NT2/D1 (cell line): ENCODE data around the gene MAOA.
"Not testable (repeated sequence)": the region's sequence is repeated elsewhere in the genome, so short reads cannot be mapped to it uniquely, and the experiment has no call there.

ENCODE experiments used
- DNase-seq: peaks from one replicate; pipeline ENCODE4 v3.0.0-alpha.2; 2011; ENCODE audit warnings: low read depth, low spot score
- H3K27me3 ChIP-seq: 2 replicates; pipeline ENCODE4 v1.6.0; 2011; ENCODE audit warnings: mild to moderate bottlenecking; ENCODE audit not compliant: insufficient read length, insufficient read depth
- H3K36me3 ChIP-seq: 2 replicates; pipeline ENCODE4 v1.6.1; 2011; ENCODE audit warnings: mild to moderate bottlenecking, low read length, mixed read lengths; ENCODE audit not compliant: insufficient read depth, insufficient read length
- H3K4me1 ChIP-seq: 2 replicates; pipeline ENCODE4 v1.5.1; 2011; ENCODE audit not compliant: insufficient read depth, insufficient read length
- H3K4me3 ChIP-seq: 2 replicates; pipeline ENCODE4 v1.5.1; 2011; ENCODE audit warnings: low read depth; ENCODE audit not compliant: insufficient read length
- H3K9ac ChIP-seq: 2 replicates; pipeline ENCODE4 v1.6.0; 2011; ENCODE audit warnings: low read depth; ENCODE audit not compliant: insufficient read length
- H3K9me3 ChIP-seq: 2 replicates; pipeline ENCODE4 v1.5.1; 2011; ENCODE audit warnings: mild to moderate bottlenecking, low read length; ENCODE audit not compliant: insufficient read depth
- SUZ12 ChIP-seq: IDR thresholded peaks from 2 replicates; pipeline ENCODE4 v1.6.1; 2011; ENCODE audit not compliant: insufficient read length, insufficient read depth; ENCODE audit errors: extremely low read depth
- YY1 ChIP-seq: IDR thresholded peaks from 2 replicates; pipeline ENCODE4 v1.6.1; 2011; ENCODE audit not compliant: insufficient read length, insufficient read depth
- ZNF274 ChIP-seq: IDR thresholded peaks from 2 replicates; pipeline ENCODE4 v1.6.1; 2011; ENCODE audit warnings: mild to moderate bottlenecking, low read depth, low read length

The MAOA gene

GRCh38 chrX:43664258-43664657, 8.2 kb downstream of the MAOA start:
- H3K4me3 ChIP-seq = no peak overlapping the region
- no peak for DNase-seq
- H3K9me3 ChIP-seq = no peaks in the 10 kb centered on the region

GRCh38 chrX:43664708-43665107, 8.6 kb downstream of the MAOA start:
- H3K9me3 ChIP-seq = no peaks in the 10 kb centered on the region
- H3K9ac ChIP-seq = no peak overlapping the region
- no peaks in the 10 kb centered on the region for H3K27me3 ChIP-seq
- no peak for TF ChIP-seq ZNF274
- no peak for TF ChIP-seq YY1
- no peak for TF ChIP-seq SUZ12
- H3K36me3 ChIP-seq = no peaks in the 10 kb centered on the region
- H3K4me3 ChIP-seq = no peak overlapping the region
- no peak for DNase-seq
- no peaks in the 10 kb centered on the region for H3K4me1 ChIP-seq

More at GRCh38 chrX:43664258-43664657, 8.2 kb downstream of the MAOA start:
- no peak overlapping the region for H3K9ac ChIP-seq
- H3K4me1 ChIP-seq = no peaks in the 10 kb centered on the region
- no peaks in the 10 kb centered on the region for H3K36me3 ChIP-seq
- no peak for TF ChIP-seq YY1
- no peaks in the 10 kb centered on the region for H3K27me3 ChIP-seq

- no peak for TF ChIP-seq ZNF274
- no peak for TF ChIP-seq YY1
- no peak for TF ChIP-seq SUZ12
- Histone ChIP-seq H3K4me3 (no peak overlapping the region), H3K36me3 (no peaks in the 10 kb centered on the region), H3K9ac (no peak overlapping the region), H3K9me3 (no peaks in the 10 kb centered on the region), H3K27me3 (no peaks in the 10 kb centered on the region), H3K4me1 (no peaks in the 10 kb centered on the region)
- no peak for DNase-seq
Measured at GRCh38 chrX:43666311-43666912, 10.3 kb downstream of the MAOA start.

DNA sequence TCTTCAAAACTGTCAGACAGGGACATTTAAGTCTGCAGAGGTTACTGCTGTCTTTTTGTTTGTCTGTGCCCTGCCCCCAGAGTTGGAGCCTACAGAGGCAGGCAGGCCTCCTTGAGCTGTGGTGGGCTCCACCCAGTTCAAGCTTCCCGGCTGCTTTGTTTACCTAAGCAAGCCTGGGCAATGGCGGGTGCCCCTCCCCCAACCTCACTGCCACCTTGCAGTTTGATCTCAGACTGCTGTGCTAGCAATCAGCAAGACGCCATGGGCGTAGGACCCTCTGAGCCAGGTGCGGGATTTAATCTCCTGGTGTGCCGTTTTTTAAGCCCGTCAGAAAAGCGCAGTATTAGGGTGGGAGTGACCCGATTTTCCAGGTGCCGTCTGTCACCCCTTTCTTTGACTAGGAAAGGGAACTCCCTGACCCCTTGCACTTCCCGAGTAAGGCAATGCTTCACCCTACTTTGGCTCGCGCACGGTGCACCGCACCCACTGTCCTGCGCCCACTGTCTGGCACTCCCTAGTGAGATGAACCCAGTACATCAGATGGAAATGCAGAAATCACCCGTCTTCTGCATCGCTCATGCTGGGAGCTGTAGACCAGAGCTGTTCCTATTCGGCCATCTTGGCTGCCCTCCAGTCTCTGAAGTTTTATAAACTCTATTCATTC, 20.0 kb downstream of the MAOA start:
- DNase-seq, H3K9me3 ChIP-seq, H3K9ac ChIP-seq: not testable (repeated sequence)

GRCh38 chrX:43676971-43677572, 21.0 kb downstream of the MAOA start:
- Histone ChIP-seq H3K4me3 (no peak overlapping the region), H3K9ac (no peak overlapping the region), H3K4me1 (no peaks in the 10 kb centered on the region), H3K27me3 (no peaks in the 10 kb centered on the region), H3K9me3 (no peaks in the 10 kb centered on the region), H3K36me3 (no peaks in the 10 kb centered on the region)
- TF ChIP-seq ZNF274 (no peak), SUZ12 (no peak), YY1 (no peak)
- DNase-seq = no peak

More for the DNA sequence above, 20.0 kb downstream of the MAOA start:
- H3K27me3 ChIP-seq, H3K4me1 ChIP-seq, H3K4me3 ChIP-seq, H3K36me3 ChIP-seq: not testable (repeated sequence)

- no peak overlapping the region for H3K9ac ChIP-seq
- no peaks in the 10 kb centered on the region for H3K36me3 ChIP-seq
- no peak for DNase-seq
- H3K9me3 ChIP-seq = no peaks in the 10 kb centered on the region
- TF ChIP-seq YY1 (no peak), ZNF274 (no peak), SUZ12 (no peak)
- H3K4me3 ChIP-seq = no peak overlapping the region
- no peaks in the 10 kb centered on the region for H3K4me1 ChIP-seq
- no peaks in the 10 kb centered on the region for H3K27me3 ChIP-seq
Measured at GRCh38 chrX:43677993-43678392, 21.9 kb downstream of the MAOA start.

DNA sequence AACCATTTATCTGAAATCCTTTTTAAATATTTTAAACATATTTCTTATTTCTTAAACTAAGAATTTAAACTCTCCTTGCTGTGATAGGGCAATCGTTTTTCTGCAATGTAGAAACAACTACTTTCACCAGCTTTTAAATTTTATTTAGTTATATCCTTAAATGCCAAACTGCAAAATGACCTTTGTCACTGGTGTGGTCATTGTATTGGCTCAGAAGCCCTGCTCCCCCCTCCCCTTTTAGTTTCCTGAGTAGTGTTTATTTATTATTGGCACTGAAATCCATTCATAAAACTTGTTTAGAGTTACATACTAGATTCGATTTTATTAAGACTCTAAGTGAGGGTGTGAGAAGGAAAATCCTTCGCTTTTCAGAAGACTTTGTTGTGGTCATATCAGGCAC, 23.0 kb downstream of the MAOA start:
- no peak for TF ChIP-seq ZNF274
- no peak for TF ChIP-seq YY1
- TF ChIP-seq SUZ12 = no peak
- H3K27me3 ChIP-seq = no peaks in the 10 kb centered on the region
- DNase-seq = no peak
- no peaks in the 10 kb centered on the region for H3K36me3 ChIP-seq
- H3K9me3 ChIP-seq = no peaks in the 10 kb centered on the region
- H3K4me3 ChIP-seq = no peak overlapping the region
- no peaks in the 10 kb centered on the region for H3K4me1 ChIP-seq
- H3K9ac ChIP-seq = no peak overlapping the region
